IMR-90 (cell line): ENCODE data around the gene LYZL1. TPM values are rescaled to one million over a fixed set of nuclear protein-coding genes. Genes with fewer than 3 reads are reported as not detected.
A peak's percentile ranks its signal among the peaks of the same experiment; 100 is the strongest.

Experiments used
- ATAC-seq: fragments of 200-7000 bp; cut with Tn5 transposase; 2 replicates; pipeline ENCODE4 v1.9.1; 2020; ENCODE audit warnings: low read depth, mild to moderate bottlenecking, moderate library complexity
- BruUV-seq: library from RNA; stranded (reverse); fragments of 400-500 nt; replicated peaks from 2 replicates; lab custom pipeline; 2021; lab: Mats Ljungman, UMichigan
- CTCF ChIA-PET: fragments of 300-600 bp; formaldehyde crosslinking; extraction: SDS; loops from one replicate; lab custom pipeline; 2021; ENCODE audit warnings: antibody characterized with exemption; lab: Yijun Ruan, JAX
- POLR2A ChIA-PET: fragments of 300-600 bp; sonication (Branson Sonifier 250); formaldehyde crosslinking; loops from one replicate; lab custom pipeline; 2022; ENCODE audit warnings: antibody characterized with exemption; ENCODE audit not compliant: unreplicated experiment; lab: Charles Lee
- DNase-seq: peaks from one replicate; pipeline ENCODE4 v3.0.0; 2013
- H2AFZ ChIP-seq: replicated peaks from 2 replicates; pipeline ENCODE3; 2013; ENCODE audit warnings: low read length, mild to moderate bottlenecking; ENCODE audit not compliant: poor library complexity
- H2AK5ac ChIP-seq: 2 replicates; pipeline ENCODE4 v1.6.1; 2013; ENCODE audit warnings: low read depth, low read length, inconsistent platforms
- H2AK9ac ChIP-seq: replicated peaks from 2 replicates; pipeline ENCODE3; 2013; ENCODE audit warnings: mild to moderate bottlenecking, low read depth, low read length, moderate library complexity; ENCODE audit not compliant: poor library complexity
- H2BK120ac ChIP-seq: 2 replicates; pipeline ENCODE4 v1.6.1; 2013; ENCODE audit warnings: low read depth, low read length, inconsistent platforms
- H2BK15ac ChIP-seq: 3 replicates; pipeline ENCODE4 v1.6.1; 2013; ENCODE audit warnings: low read depth, low read length, inconsistent platforms
- H2BK20ac ChIP-seq: 2 replicates; pipeline ENCODE4 v1.6.1; 2013; ENCODE audit warnings: low read depth, mild to moderate bottlenecking, inconsistent platforms, low read length, moderate library complexity
- H2BK5ac ChIP-seq: 2 replicates; pipeline ENCODE4 v1.6.1; 2013; ENCODE audit warnings: mild to moderate bottlenecking, low read depth, low read length, inconsistent platforms; ENCODE audit not compliant: poor library complexity, severe bottlenecking
- H3K14ac ChIP-seq: replicated peaks from 2 replicates; pipeline ENCODE4 v1.6.1; 2013; ENCODE audit warnings: low read depth, low read length, inconsistent platforms
- H3K18ac ChIP-seq: 2 replicates; pipeline ENCODE4 v1.6.1; 2013; ENCODE audit warnings: low read depth, low read length, control low read depth
- H3K23ac ChIP-seq: 2 replicates; pipeline ENCODE4 v1.6.1; 2013; ENCODE audit warnings: low read depth, low read length, inconsistent platforms
- H3K27ac ChIP-seq: 2 replicates; pipeline ENCODE4 v1.5.1; 2013; ENCODE audit warnings: mild to moderate bottlenecking, control low read depth, low read length; ENCODE audit not compliant: insufficient read depth
- H3K27me3 ChIP-seq: 2 replicates; pipeline ENCODE4 v1.6.1; 2013; ENCODE audit warnings: low read length; ENCODE audit not compliant: control insufficient read depth, insufficient read depth
- H3K36me3 ChIP-seq: 2 replicates; pipeline ENCODE4 v1.6.1; 2013; ENCODE audit warnings: low read length, mixed read lengths; ENCODE audit not compliant: control insufficient read depth, insufficient read depth
- H3K4ac ChIP-seq: 2 replicates; pipeline ENCODE4 v1.6.1; 2013; ENCODE audit warnings: low read depth, low read length, inconsistent platforms
- H3K4me1 ChIP-seq: 2 replicates; pipeline ENCODE4 v1.6.1; 2013; ENCODE audit warnings: low read length, mixed read lengths; ENCODE audit not compliant: control insufficient read depth, insufficient read depth
- H3K4me2 ChIP-seq: 2 replicates; pipeline ENCODE4 v1.6.1; 2013; ENCODE audit warnings: low read depth, mild to moderate bottlenecking, control low read depth, low read length, moderate library complexity
- H3K4me3 ChIP-seq: 2 replicates; pipeline ENCODE4 v1.5.1; 2013; ENCODE audit warnings: low read depth, mild to moderate bottlenecking, control low read depth, low read length, moderate library complexity; ENCODE audit not compliant: insufficient read depth
- H3K56ac ChIP-seq: 2 replicates; pipeline ENCODE4 v1.6.1; 2013; ENCODE audit warnings: low read length, inconsistent platforms; ENCODE audit not compliant: insufficient read depth; ENCODE audit errors: extremely low read depth
- H3K79me1 ChIP-seq, 2 experiments: 2 replicates each; pipeline ENCODE4 v1.6.1; 2013; ENCODE audit warnings: low read length in 2 of 2, inconsistent platforms in 1 of 2, low read depth in 1 of 2
- H3K9ac ChIP-seq: 2 replicates; pipeline ENCODE4 v1.6.1; 2013; ENCODE audit warnings: low read depth, low read length, control low read depth
- H3K9me1 ChIP-seq: 2 replicates; pipeline ENCODE4 v1.6.1; 2013; ENCODE audit warnings: low read length, inconsistent platforms; ENCODE audit not compliant: insufficient read depth
- H3K9me3 ChIP-seq: 2 replicates; pipeline ENCODE4 v1.6.1; 2013; ENCODE audit warnings: low read length; ENCODE audit not compliant: control insufficient read depth, insufficient read depth
- H4K20me1 ChIP-seq: 2 replicates; pipeline ENCODE4 v1.6.1; 2013; ENCODE audit warnings: low read length, inconsistent platforms; ENCODE audit not compliant: insufficient read depth
- H4K5ac ChIP-seq: 2 replicates; pipeline ENCODE4 v1.6.1; 2013; ENCODE audit warnings: mild to moderate bottlenecking, low read depth, low read length, control low read depth
- H4K8ac ChIP-seq, 2 experiments: 2 replicates each; pipeline ENCODE4 v1.6.1; 2013; ENCODE audit warnings: low read depth in 2 of 2, low read length in 2 of 2, control low read depth in 1 of 2, inconsistent platforms in 1 of 2
- H4K91ac ChIP-seq: 2 replicates; pipeline ENCODE4 v1.6.1; 2013; ENCODE audit warnings: low read depth, low read length, inconsistent platforms; ENCODE audit not compliant: insufficient read depth
- CEBPB ChIP-seq: IDR thresholded peaks from 2 replicates; pipeline ENCODE4 v1.6.1; 2012; ENCODE audit warnings: low read depth, low read length, improper control_type of control experiment
- CHD1 ChIP-seq: IDR thresholded peaks from 2 replicates; pipeline ENCODE4 v1.6.1; 2012; ENCODE audit warnings: low read depth, low read length, improper control_type of control experiment
- MAZ ChIP-seq: IDR thresholded peaks from 2 replicates; pipeline ENCODE4 v1.6.1; 2012; ENCODE audit warnings: low read depth, mild to moderate bottlenecking, low read length, improper control_type of control experiment, moderate library complexity, borderline replicate concordance
- MXI1 ChIP-seq: IDR thresholded peaks from 2 replicates; pipeline ENCODE4 v1.6.1; 2012; ENCODE audit warnings: low read depth, mild to moderate bottlenecking, low read length, moderate library complexity, borderline replicate concordance
- NFE2L2 ChIP-seq: fragments of 150-350 bp; IDR thresholded peaks from 2 replicates; pipeline ENCODE4 v1.6.1; 2016; ENCODE audit warnings: low read depth, mild to moderate bottlenecking, low read length
- POLR2A ChIP-seq: IDR thresholded peaks from 2 replicates; pipeline ENCODE4 v1.6.1; 2012; ENCODE audit warnings: mild to moderate bottlenecking, low read depth, low read length
- RAD21 ChIP-seq: IDR thresholded peaks from 2 replicates; pipeline ENCODE4 v1.6.1; 2012; ENCODE audit warnings: low read length, improper control_type of control experiment
- RCOR1 ChIP-seq: IDR thresholded peaks from 2 replicates; pipeline ENCODE4 v1.6.1; 2012; ENCODE audit warnings: mild to moderate bottlenecking, low read length, improper control_type of control experiment; ENCODE audit not compliant: insufficient replicate concordance
- RFX5 ChIP-seq: IDR thresholded peaks from 2 replicates; pipeline ENCODE4 v1.8.0; 2012; ENCODE audit warnings: low read depth, mild to moderate bottlenecking, low read length, moderate library complexity
- SMC3 ChIP-seq: fragments of 150-350 bp; IDR thresholded peaks from 2 replicates; pipeline ENCODE4 v1.6.1; 2016; ENCODE audit warnings: low read depth, mild to moderate bottlenecking, antibody characterized with exemption, low read length, moderate library complexity
- WGBS, 2 experiments: methylation state at CpG; one replicate each; pipeline versions ENCODE4 v1.1.5 to v1.1.7; 2013; ENCODE audit warnings: missing lambda C conversion rate in 2 of 2; ENCODE audit not compliant: insufficient read length in 1 of 2; ENCODE audit errors: extremely low coverage in 2 of 2; 5-methylcytosine and 5-hydroxymethylcytosine counted together
- dilution Hi-C: fragments of 300-500 bp; cut with HindIII; formaldehyde crosslinking; loops from one replicate; pipeline ENCODE4 v1.14.3; 2018; ENCODE audit warnings: low sequenced_read_pairs; ENCODE audit not compliant: unreplicated experiment
- in situ Hi-C: fragments of 300-500 bp; cut with MboI; formaldehyde crosslinking; loops from 3 replicates; pipeline ENCODE4 v1.14.3; 2019; ENCODE audit warnings: low sequenced_read_pairs, inconsistent platforms, mixed read lengths
- intact Hi-C: fragments of 100-400 bp; cut with micrococcal nuclease; formaldehyde crosslinking; loops from 2 replicates; pipeline ENCODE4 v1.10.0; 2022
- polyA plus RNA-seq, 3 experiments: library from polyadenylated mRNA; depleted of rRNA; stranded (reverse); fragments of >200 nt; gene quantifications; 2 replicates each; pipeline ENCODE4 v1.2.3, GENCODE V29; 2012; ENCODE audit warnings: low replicate concordance in 1 of 3
- total RNA-seq: library from RNA; depleted of rRNA; stranded (reverse); fragments of >200 nt; gene quantifications from 2 replicates; pipeline ENCODE4 v1.2.3, GENCODE V29; 2012
- TF ChIP-seq, protein P1 (sequence below): fragments of 150-350 bp; IDR thresholded peaks from 2 replicates; pipeline ENCODE4 v1.6.1; 2016; ENCODE audit warnings: low read depth, mild to moderate bottlenecking, low read length, moderate library complexity, borderline replicate concordance
- TF ChIP-seq, protein P2 (sequence below): fragments of 150-350 bp; IDR thresholded peaks from 2 replicates; pipeline ENCODE4 v1.6.1; 2017; ENCODE audit warnings: mild to moderate bottlenecking, antibody characterized with exemption, low read length, low read depth
- TF ChIP-seq, protein P3 (sequence below): conservative IDR thresholded peaks from 2 replicates; pipeline ENCODE4 v1.5.1; 2012; ENCODE audit warnings: mild to moderate bottlenecking, low read depth, low read length, improper control_type of control experiment

Gene LYZL1
- total and polyA plus RNA-seq, 2 of the 4 experiments (the other 2 are of a cell fraction) = not detected

DNA sequence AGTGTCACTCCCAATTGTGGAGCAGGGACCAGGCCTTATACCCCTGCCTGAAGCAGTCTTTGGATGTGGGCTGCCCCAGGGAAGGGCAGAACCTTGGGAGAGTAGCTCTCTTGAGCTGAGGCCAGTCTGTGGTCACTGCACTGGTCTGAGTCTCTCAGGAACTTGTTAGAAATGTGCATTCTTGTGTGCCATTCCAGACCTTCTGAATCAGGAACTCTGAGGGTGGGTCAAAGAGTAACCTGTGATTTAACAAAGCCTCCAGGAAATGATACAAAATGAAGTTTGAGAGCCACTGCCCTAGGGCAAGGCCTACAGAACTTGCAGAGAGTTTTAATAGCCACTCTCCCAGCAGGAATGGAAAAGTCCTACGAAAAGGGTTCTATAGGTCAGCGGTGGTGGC lies 68.1 kb downstream of the LYZL1 start:
- Histone ChIP-seq H3K9ac (no peak overlapping the region), H2AK5ac (no peak overlapping the region), H4K8ac (no peak overlapping the region), H3K4me2 (no peak overlapping the region), H3K56ac (no peak overlapping the region), H3K9me1 (no peaks in the 10 kb centered on the region), H3K79me1 (no peaks in the 10 kb centered on the region), H3K18ac (no peak overlapping the region), H3K4me1 (peaks cover 6% of the 10 kb centered on the region; the same call in 1 of the 2 replicates), H3K36me3 (no peaks in the 10 kb centered on the region), H2AK9ac (no peak overlapping the region), H3K9me3 (no peaks in the 10 kb centered on the region), H3K23ac (no peak overlapping the region), H2AFZ (no peak overlapping the region), H2BK20ac (no peak overlapping the region), H4K20me1 (no peaks in the 10 kb centered on the region), H3K4me3 (no peak overlapping the region), H4K5ac (no peak overlapping the region), H2BK15ac (no peak overlapping the region), H2BK120ac (no peak overlapping the region), H4K91ac (no peak overlapping the region), H3K14ac (no peak overlapping the region), H3K27me3 (peaks cover 8% of the 10 kb centered on the region), H3K4ac (no peak overlapping the region), H3K27ac (no peak overlapping the region), H2BK5ac (no peak overlapping the region)
- no CpG with 5 or more reads among the region's 2 CpGs for WGBS, 2 experiments
- POLR2A ChIA-PET = no interaction called here
- TF ChIP-seq, protein P1, sequence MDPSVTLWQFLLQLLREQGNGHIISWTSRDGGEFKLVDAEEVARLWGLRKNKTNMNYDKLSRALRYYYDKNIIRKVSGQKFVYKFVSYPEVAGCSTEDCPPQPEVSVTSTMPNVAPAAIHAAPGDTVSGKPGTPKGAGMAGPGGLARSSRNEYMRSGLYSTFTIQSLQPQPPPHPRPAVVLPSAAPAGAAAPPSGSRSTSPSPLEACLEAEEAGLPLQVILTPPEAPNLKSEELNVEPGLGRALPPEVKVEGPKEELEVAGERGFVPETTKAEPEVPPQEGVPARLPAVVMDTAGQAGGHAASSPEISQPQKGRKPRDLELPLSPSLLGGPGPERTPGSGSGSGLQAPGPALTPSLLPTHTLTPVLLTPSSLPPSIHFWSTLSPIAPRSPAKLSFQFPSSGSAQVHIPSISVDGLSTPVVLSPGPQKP = no peak
- TF ChIP-seq, protein P2, sequence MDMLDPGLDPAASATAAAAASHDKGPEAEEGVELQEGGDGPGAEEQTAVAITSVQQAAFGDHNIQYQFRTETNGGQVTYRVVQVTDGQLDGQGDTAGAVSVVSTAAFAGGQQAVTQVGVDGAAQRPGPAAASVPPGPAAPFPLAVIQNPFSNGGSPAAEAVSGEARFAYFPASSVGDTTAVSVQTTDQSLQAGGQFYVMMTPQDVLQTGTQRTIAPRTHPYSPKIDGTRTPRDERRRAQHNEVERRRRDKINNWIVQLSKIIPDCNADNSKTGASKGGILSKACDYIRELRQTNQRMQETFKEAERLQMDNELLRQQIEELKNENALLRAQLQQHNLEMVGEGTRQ = no peak
- TF ChIP-seq CHD1 (no peak), RAD21 (no peak), MXI1 (no peak), CEBPB (no peak), NFE2L2 (no peak), RFX5 (no peak), RCOR1 (no peak), SMC3 (no peak), MAZ (no peak), POLR2A (no peak)
- TF ChIP-seq, protein P3, sequence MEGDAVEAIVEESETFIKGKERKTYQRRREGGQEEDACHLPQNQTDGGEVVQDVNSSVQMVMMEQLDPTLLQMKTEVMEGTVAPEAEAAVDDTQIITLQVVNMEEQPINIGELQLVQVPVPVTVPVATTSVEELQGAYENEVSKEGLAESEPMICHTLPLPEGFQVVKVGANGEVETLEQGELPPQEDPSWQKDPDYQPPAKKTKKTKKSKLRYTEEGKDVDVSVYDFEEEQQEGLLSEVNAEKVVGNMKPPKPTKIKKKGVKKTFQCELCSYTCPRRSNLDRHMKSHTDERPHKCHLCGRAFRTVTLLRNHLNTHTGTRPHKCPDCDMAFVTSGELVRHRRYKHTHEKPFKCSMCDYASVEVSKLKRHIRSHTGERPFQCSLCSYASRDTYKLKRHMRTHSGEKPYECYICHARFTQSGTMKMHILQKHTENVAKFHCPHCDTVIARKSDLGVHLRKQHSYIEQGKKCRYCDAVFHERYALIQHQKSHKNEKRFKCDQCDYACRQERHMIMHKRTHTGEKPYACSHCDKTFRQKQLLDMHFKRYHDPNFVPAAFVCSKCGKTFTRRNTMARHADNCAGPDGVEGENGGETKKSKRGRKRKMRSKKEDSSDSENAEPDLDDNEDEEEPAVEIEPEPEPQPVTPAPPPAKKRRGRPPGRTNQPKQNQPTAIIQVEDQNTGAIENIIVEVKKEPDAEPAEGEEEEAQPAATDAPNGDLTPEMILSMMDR = no peak
- ATAC-seq = peak; percentile 48
- intact Hi-C loops (no loop called here), dilution Hi-C loops (no loop called here), in situ Hi-C loops (no loop called here)
- no peak for DNase-seq
- no TSS peak for BruUV-seq
- CTCF ChIA-PET = interaction anchor here (0.6 kb wide), 1 partner anchor 372 kb away, joined by 3 read pairs; no protein-coding TSS in a partner anchor
